GM19351 (cell line): ENCODE measurements around the gene PIKFYVE.
A peak's percentile ranks its signal among the peaks of the same experiment; 100 is the strongest.

Experiments
- ATAC-seq: cut with Tn5 transposase; IDR thresholded peaks from one replicate; pipeline ENCODE4 v1.9.1; 2021; ENCODE audit warnings: mild to moderate bottlenecking, moderate library complexity; ENCODE audit not compliant: unreplicated experiment

The PIKFYVE gene

DNA sequence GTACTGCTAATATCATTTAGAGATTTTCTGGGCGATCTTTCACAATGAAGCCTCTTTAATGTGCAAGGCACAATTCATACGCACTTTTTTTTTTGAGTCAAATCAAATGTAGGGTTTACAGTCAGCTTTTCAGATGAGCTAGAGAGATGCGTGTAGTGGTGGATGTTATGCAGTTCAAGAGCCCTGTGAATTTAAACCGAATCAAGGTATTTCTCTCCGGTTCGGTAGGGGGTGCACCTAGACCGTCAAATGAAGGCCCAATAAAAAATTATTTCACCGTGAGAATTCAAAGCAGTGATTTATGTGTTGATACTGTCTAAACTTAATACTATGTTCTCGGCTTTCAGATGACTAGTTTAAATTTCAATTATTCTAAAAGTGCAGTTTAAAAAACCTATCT lies 141.6 kb downstream of the PIKFYVE start:
- peak; percentile 71 for ATAC-seq
